Mesenchymal stem cell (in vitro differentiated cells and primary cell): Measurements from ENCODE around the gene DTNBP1.

ENCODE experiments used
- DNase-seq: peaks from one replicate; pipeline ENCODE4 v3.0.0-alpha.2; 2013
- H2AFZ ChIP-seq: one replicate; pipeline ENCODE4 v1.6.1; 2013; ENCODE audit warnings: low read depth, mild to moderate bottlenecking, control low read depth, inconsistent platforms, low read length, moderate library complexity
- H2AK5ac ChIP-seq: 2 replicates; pipeline ENCODE4 v1.6.1; 2013; ENCODE audit warnings: low read length, moderate library complexity, mild to moderate bottlenecking, inconsistent platforms; ENCODE audit not compliant: severe bottlenecking
- H2BK120ac ChIP-seq: one replicate; pipeline ENCODE4 v1.6.1; 2013; ENCODE audit warnings: low read depth, mild to moderate bottlenecking, inconsistent platforms, low read length, moderate library complexity
- H2BK12ac ChIP-seq, 2 experiments: one replicate each; pipeline ENCODE4 v1.6.1; 2013; ENCODE audit warnings: inconsistent platforms in 2 of 2, low read length in 2 of 2, mild to moderate bottlenecking in 2 of 2, moderate library complexity in 2 of 2, control low read depth in 1 of 2
- H2BK15ac ChIP-seq: one replicate; pipeline ENCODE4 v1.6.1; 2013; ENCODE audit warnings: mild to moderate bottlenecking, low read depth, inconsistent platforms; ENCODE audit not compliant: poor library complexity, severe bottlenecking
- H2BK5ac ChIP-seq: 2 replicates; pipeline ENCODE4 v1.6.1; 2013; ENCODE audit warnings: low read depth, mild to moderate bottlenecking, low read length, control low read depth, inconsistent platforms; ENCODE audit not compliant: poor library complexity, severe bottlenecking
- H3K14ac ChIP-seq, 2 experiments: one replicate each; pipeline ENCODE4 v1.6.1; 2013; ENCODE audit warnings: inconsistent platforms in 2 of 2, low read length in 2 of 2, control low read depth in 1 of 2, mild to moderate bottlenecking in 1 of 2, moderate library complexity in 1 of 2
- H3K18ac ChIP-seq, 2 experiments: one replicate each; pipeline ENCODE4 v1.6.1; 2013; ENCODE audit warnings: inconsistent platforms in 2 of 2, low read length in 2 of 2, control low read depth in 1 of 2, low read depth in 1 of 2, mild to moderate bottlenecking in 1 of 2
- H3K23ac ChIP-seq, 2 experiments: one replicate each; pipeline ENCODE4 v1.6.1; 2013; ENCODE audit warnings: inconsistent platforms in 2 of 2, low read length in 2 of 2, mild to moderate bottlenecking in 2 of 2, moderate library complexity in 2 of 2, control low read depth in 1 of 2
- H3K27ac ChIP-seq: 2 replicates; pipeline ENCODE4 v1.5.1; 2013; ENCODE audit warnings: mild to moderate bottlenecking, moderate library complexity, low read length, control low read depth, inconsistent platforms; ENCODE audit not compliant: poor library complexity, severe bottlenecking
- H3K27me3 ChIP-seq, 2 experiments: 2 replicates each; pipeline versions ENCODE4 v1.6.1 to v1.7.0; 2013; ENCODE audit warnings: low read length in 2 of 2, mild to moderate bottlenecking in 2 of 2, moderate library complexity in 2 of 2, control low read depth in 1 of 2, inconsistent platforms in 1 of 2; ENCODE audit not compliant: control insufficient read depth in 1 of 2, insufficient read depth in 1 of 2
- H3K36me3 ChIP-seq, 2 experiments: 2 replicates each; pipeline versions ENCODE4 v1.6.1 to v1.7.0; 2013; ENCODE audit warnings: low read length in 2 of 2, control low read depth in 1 of 2, inconsistent platforms in 1 of 2, low read depth in 1 of 2, mild to moderate bottlenecking in 1 of 2; ENCODE audit not compliant: insufficient read depth in 2 of 2, control insufficient read depth in 1 of 2
- H3K4ac ChIP-seq, 2 experiments: one replicate each; pipeline ENCODE4 v1.6.1; 2013; ENCODE audit warnings: inconsistent platforms in 2 of 2, low read length in 2 of 2, mild to moderate bottlenecking in 2 of 2, moderate library complexity in 2 of 2, control low read depth in 1 of 2, low read depth in 1 of 2
- H3K4me1 ChIP-seq: 2 replicates; pipeline ENCODE4 v1.6.1; 2013; ENCODE audit warnings: low read depth, low read length, control low read depth; ENCODE audit not compliant: control insufficient read depth, insufficient read depth
- H3K4me2 ChIP-seq: 2 replicates; pipeline ENCODE4 v1.6.1; 2013; ENCODE audit warnings: low read length, mild to moderate bottlenecking, inconsistent platforms; ENCODE audit not compliant: poor library complexity, severe bottlenecking
- H3K4me3 ChIP-seq, 2 experiments: 2 replicates each; pipeline versions ENCODE4 v1.5.1 to v1.7.0; 2013; ENCODE audit warnings: low read length in 2 of 2, mild to moderate bottlenecking in 2 of 2, control low read depth in 1 of 2, low read depth in 1 of 2; ENCODE audit not compliant: insufficient read depth in 1 of 2
- H3K79me1 ChIP-seq: replicated peaks from 2 replicates; pipeline ENCODE4 v1.6.1; 2013; ENCODE audit warnings: mild to moderate bottlenecking, control low read depth, low read length, inconsistent platforms; ENCODE audit not compliant: poor library complexity, severe bottlenecking
- H3K9ac ChIP-seq: 2 replicates; pipeline ENCODE4 v1.7.0; 2013; ENCODE audit warnings: mild to moderate bottlenecking, low read length, moderate library complexity
- H3K9me3 ChIP-seq: 2 replicates; pipeline ENCODE4 v1.7.0; 2013; ENCODE audit warnings: mild to moderate bottlenecking, low read length; ENCODE audit not compliant: control insufficient read depth
- H4K8ac ChIP-seq: one replicate; pipeline ENCODE4 v1.6.1; 2013; ENCODE audit warnings: inconsistent platforms, mild to moderate bottlenecking, low read length, moderate library complexity
- H4K91ac ChIP-seq: one replicate; pipeline ENCODE4 v1.6.1; 2013; ENCODE audit warnings: mild to moderate bottlenecking, low read length, inconsistent platforms
- WGBS: methylation state at CpG from one replicate; pipeline ENCODE4 v1.1.7; 2013; ENCODE audit warnings: mixed read lengths; 5-methylcytosine and 5-hydroxymethylcytosine counted together

The DTNBP1 gene

GRCh38 chr6:15481390-15482291, 181.2 kb downstream of the DTNBP1 start:
- Histone ChIP-seq H3K14ac (no peak overlapping the region), H2BK15ac (no peak overlapping the region), H3K9me3 (peaks cover 6% of the 10 kb centered on the region), H3K9ac (no peak overlapping the region), H3K4me2 (no peak overlapping the region), H3K4ac (no peak overlapping the region), H2BK12ac (no peak overlapping the region), H4K8ac (no peak overlapping the region), H2AFZ (no peak overlapping the region), H3K79me1 (peaks cover 22% of the 10 kb centered on the region), H2BK120ac (no peak overlapping the region), H3K23ac (no peak overlapping the region), H3K18ac (no peak overlapping the region), H4K91ac (no peak overlapping the region), H3K4me1 (peaks cover 3% of the 10 kb centered on the region), H3K27me3 (no peaks in the 10 kb centered on the region), H3K4me3 (no peak overlapping the region), H2BK5ac (no peak overlapping the region), H3K36me3 (no peaks in the 10 kb centered on the region), H2AK5ac (no peak overlapping the region), H3K27ac (no peak overlapping the region)
- WGBS, result 94% methylated on average over 9 of the region's 10 CpGs
- no peak for DNase-seq

- H3K27ac ChIP-seq, result no peak overlapping the region
- no peaks in the 10 kb centered on the region for H3K27me3 ChIP-seq
- H2BK12ac ChIP-seq, result no peak overlapping the region
- H4K8ac ChIP-seq, result no peak overlapping the region
- no peak overlapping the region for H2BK15ac ChIP-seq
- H3K4ac ChIP-seq, result no peak overlapping the region
- 94% methylated on average over 6 of the region's 7 CpGs for WGBS
- H2AFZ ChIP-seq, result no peak overlapping the region
- peaks cover 19% of the 10 kb centered on the region for H3K79me1 ChIP-seq
- no peak overlapping the region for H3K18ac ChIP-seq
- H3K9me3 ChIP-seq, result peaks cover 6% of the 10 kb centered on the region
- H3K4me2 ChIP-seq, result no peak overlapping the region
- H4K91ac ChIP-seq, result no peak overlapping the region
- peaks cover 3% of the 10 kb centered on the region for H3K4me1 ChIP-seq
- H3K4me3 ChIP-seq, result no peak overlapping the region
- H3K9ac ChIP-seq, result no peak overlapping the region
- H2BK5ac ChIP-seq, result no peak overlapping the region
- peaks cover 0 to 11% of the 10 kb centered on the region in 2 experiments for H3K36me3 ChIP-seq
- no peak overlapping the region for H3K23ac ChIP-seq
- no peak for DNase-seq
- no peak overlapping the region for H2AK5ac ChIP-seq
- H2BK120ac ChIP-seq, result no peak overlapping the region
- no peak overlapping the region for H3K14ac ChIP-seq
Observed at GRCh38 chr6:15480525-15480924, 182.3 kb downstream of the DTNBP1 start.

- no peak overlapping the region for H3K9ac ChIP-seq
- H3K14ac ChIP-seq, result no peak overlapping the region
- no peak overlapping the region for H3K23ac ChIP-seq
- H3K79me1 ChIP-seq, result peaks cover 22% of the 10 kb centered on the region
- H2BK15ac ChIP-seq, result no peak overlapping the region
- peaks cover 4 to 18% of the 10 kb centered on the region in 2 experiments for H3K36me3 ChIP-seq
- H3K18ac ChIP-seq, result no peak overlapping the region
- no peak overlapping the region for H3K27ac ChIP-seq
- H3K9me3 ChIP-seq, result peaks cover 6% of the 10 kb centered on the region
- H2BK12ac ChIP-seq, result no peak overlapping the region
- H3K4ac ChIP-seq, result no peak overlapping the region
- H4K8ac ChIP-seq, result no peak overlapping the region
- H2BK5ac ChIP-seq, result no peak overlapping the region
- no peak overlapping the region for H2AK5ac ChIP-seq
- no peak overlapping the region for H2AFZ ChIP-seq
- no peak overlapping the region for H4K91ac ChIP-seq
- H3K4me2 ChIP-seq, result no peak overlapping the region
- no peak overlapping the region for H2BK120ac ChIP-seq
- DNase-seq, result no peak
- no peaks in the 10 kb centered on the region for H3K27me3 ChIP-seq
- no peak overlapping the region for H3K4me3 ChIP-seq
- WGBS, result 80% methylated on average over 3 of the region's 5 CpGs
- H3K4me1 ChIP-seq, result peaks cover 3% of the 10 kb centered on the region
Observed at GRCh38 chr6:15479761-15480160, 183.1 kb downstream of the DTNBP1 start.

- Histone ChIP-seq H3K14ac (no peak overlapping the region), H2BK5ac (no peak overlapping the region), H2BK15ac (no peak overlapping the region), H3K4me1 (peaks cover 3% of the 10 kb centered on the region), H2AFZ (no peak overlapping the region), H2BK12ac (no peak overlapping the region), H3K9ac (no peak overlapping the region), H4K91ac (no peak overlapping the region), H3K18ac (no peak overlapping the region), H3K27me3 (no peaks in the 10 kb centered on the region), H3K36me3 (peaks cover 4 to 18% of the 10 kb centered on the region in 2 experiments), H3K4me3 (no peak overlapping the region), H3K23ac (no peak overlapping the region), H3K27ac (no peak overlapping the region), H3K4ac (no peak overlapping the region), H3K4me2 (no peak overlapping the region), H3K79me1 (peaks cover 28% of the 10 kb centered on the region), H4K8ac (no peak overlapping the region), H3K9me3 (peaks cover 2% of the 10 kb centered on the region), H2BK120ac (no peak overlapping the region), H2AK5ac (no peak overlapping the region)
- WGBS, result 71% methylated on average over 5 of the region's 5 CpGs
- DNase-seq, result peak; percentile 29
Observed at GRCh38 chr6:15477746-15478145, 185.1 kb downstream of the DTNBP1 start.
